HL-60 (cell line): ENCODE results near the gene MYO5C.

ENCODE experiments used
- DNase-seq, 2 experiments: peaks; one replicate each; pipeline ENCODE4 v3.0.0-alpha.2; 2010 to 2020; ENCODE audit warnings: low read depth in 1 of 2, low spot score in 1 of 2
- H3K27ac ChIP-seq: fragments of 250-450 bp; sonication (Bioruptor Pico); replicated peaks from 2 replicates; pipeline ENCODE4 v1.5.1; 2020; ENCODE audit warnings: mild to moderate bottlenecking, moderate library complexity
- H3K27me3 ChIP-seq: fragments of 250-450 bp; sonication (Bioruptor Pico); 2 replicates; pipeline ENCODE4 v1.5.1; 2021; ENCODE audit warnings: mild to moderate bottlenecking, moderate library complexity; ENCODE audit not compliant: insufficient read depth, poor library complexity, severe bottlenecking
- H3K4me3 ChIP-seq: replicated peaks from 2 replicates; pipeline ENCODE4 v1.5.1; 2011; ENCODE audit warnings: mild to moderate bottlenecking, control low read depth, low read length; ENCODE audit not compliant: insufficient read depth
- GABPA ChIP-seq: IDR thresholded peaks from 2 replicates; pipeline ENCODE4 v1.6.1; 2012; ENCODE audit warnings: low read depth
- POLR2AphosphoS5 ChIP-seq: IDR thresholded peaks from 2 replicates; pipeline ENCODE4 v1.6.1; 2012; ENCODE audit warnings: low read depth
- SPI1 ChIP-seq: IDR thresholded peaks from 2 replicates; pipeline ENCODE4 v1.6.1; 2012; ENCODE audit warnings: low read depth, mild to moderate bottlenecking, borderline replicate concordance
- TF ChIP-seq, protein P1 (sequence below): IDR thresholded peaks from one replicate; pipeline ENCODE4 v1.5.1; 2011; ENCODE audit warnings: low read length, control low read depth, inconsistent platforms; ENCODE audit not compliant: insufficient read depth
- TF ChIP-seq, protein P2 (sequence below): IDR thresholded peaks from 2 replicates; pipeline ENCODE4 v1.6.1; 2012; ENCODE audit warnings: low read depth; ENCODE audit not compliant: insufficient replicate concordance

MYO5C gene

DNA sequence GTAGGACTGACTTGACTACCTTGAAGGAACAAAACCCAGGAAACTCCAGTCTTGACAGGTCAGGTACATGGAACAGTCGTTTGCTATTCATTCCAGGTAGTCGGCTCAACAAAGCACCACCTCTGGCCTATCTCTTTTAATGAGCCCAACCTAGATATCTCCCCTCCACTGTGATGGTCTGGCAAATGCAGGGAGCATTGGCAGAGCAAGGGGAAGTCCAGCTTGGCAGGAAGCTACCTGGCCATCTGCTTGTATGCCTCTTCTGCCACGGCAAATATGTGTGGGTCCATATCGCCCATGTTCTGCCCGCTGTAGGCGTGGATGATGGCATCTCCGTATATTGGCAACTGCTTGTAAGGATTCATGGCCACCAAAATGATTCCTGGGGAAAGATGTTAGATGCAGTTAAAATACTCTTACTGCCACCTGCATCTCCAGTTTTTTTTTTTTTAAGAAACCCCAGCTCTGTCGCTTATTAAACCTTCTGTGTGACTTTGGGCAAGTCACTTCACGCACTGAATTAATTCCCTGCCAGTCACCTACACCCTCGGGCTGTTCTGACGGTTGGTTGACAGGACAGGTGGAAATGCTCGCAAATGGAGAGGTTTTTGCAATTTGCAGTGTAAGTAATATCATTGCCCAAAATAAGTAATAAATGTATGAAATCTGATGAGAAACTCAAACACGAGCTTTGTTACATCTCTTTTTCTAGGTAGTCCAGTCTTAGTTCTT lies 16.8 kb downstream of the MYO5C start:
- no peak for DNase-seq
- Histone ChIP-seq H3K4me3 (no peak overlapping the region), H3K27ac (no peak overlapping the region), H3K27me3 (no peaks in the 10 kb centered on the region)
- TF ChIP-seq POLR2AphosphoS5 (no peak), SPI1 (no peak)
- TF ChIP-seq, protein P1, sequence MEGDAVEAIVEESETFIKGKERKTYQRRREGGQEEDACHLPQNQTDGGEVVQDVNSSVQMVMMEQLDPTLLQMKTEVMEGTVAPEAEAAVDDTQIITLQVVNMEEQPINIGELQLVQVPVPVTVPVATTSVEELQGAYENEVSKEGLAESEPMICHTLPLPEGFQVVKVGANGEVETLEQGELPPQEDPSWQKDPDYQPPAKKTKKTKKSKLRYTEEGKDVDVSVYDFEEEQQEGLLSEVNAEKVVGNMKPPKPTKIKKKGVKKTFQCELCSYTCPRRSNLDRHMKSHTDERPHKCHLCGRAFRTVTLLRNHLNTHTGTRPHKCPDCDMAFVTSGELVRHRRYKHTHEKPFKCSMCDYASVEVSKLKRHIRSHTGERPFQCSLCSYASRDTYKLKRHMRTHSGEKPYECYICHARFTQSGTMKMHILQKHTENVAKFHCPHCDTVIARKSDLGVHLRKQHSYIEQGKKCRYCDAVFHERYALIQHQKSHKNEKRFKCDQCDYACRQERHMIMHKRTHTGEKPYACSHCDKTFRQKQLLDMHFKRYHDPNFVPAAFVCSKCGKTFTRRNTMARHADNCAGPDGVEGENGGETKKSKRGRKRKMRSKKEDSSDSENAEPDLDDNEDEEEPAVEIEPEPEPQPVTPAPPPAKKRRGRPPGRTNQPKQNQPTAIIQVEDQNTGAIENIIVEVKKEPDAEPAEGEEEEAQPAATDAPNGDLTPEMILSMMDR, result no peak
- TF ChIP-seq, protein P2, sequence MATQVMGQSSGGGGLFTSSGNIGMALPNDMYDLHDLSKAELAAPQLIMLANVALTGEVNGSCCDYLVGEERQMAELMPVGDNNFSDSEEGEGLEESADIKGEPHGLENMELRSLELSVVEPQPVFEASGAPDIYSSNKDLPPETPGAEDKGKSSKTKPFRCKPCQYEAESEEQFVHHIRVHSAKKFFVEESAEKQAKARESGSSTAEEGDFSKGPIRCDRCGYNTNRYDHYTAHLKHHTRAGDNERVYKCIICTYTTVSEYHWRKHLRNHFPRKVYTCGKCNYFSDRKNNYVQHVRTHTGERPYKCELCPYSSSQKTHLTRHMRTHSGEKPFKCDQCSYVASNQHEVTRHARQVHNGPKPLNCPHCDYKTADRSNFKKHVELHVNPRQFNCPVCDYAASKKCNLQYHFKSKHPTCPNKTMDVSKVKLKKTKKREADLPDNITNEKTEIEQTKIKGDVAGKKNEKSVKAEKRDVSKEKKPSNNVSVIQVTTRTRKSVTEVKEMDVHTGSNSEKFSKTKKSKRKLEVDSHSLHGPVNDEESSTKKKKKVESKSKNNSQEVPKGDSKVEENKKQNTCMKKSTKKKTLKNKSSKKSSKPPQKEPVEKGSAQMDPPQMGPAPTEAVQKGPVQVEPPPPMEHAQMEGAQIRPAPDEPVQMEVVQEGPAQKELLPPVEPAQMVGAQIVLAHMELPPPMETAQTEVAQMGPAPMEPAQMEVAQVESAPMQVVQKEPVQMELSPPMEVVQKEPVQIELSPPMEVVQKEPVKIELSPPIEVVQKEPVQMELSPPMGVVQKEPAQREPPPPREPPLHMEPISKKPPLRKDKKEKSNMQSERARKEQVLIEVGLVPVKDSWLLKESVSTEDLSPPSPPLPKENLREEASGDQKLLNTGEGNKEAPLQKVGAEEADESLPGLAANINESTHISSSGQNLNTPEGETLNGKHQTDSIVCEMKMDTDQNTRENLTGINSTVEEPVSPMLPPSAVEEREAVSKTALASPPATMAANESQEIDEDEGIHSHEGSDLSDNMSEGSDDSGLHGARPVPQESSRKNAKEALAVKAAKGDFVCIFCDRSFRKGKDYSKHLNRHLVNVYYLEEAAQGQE, result no peak

DNA sequence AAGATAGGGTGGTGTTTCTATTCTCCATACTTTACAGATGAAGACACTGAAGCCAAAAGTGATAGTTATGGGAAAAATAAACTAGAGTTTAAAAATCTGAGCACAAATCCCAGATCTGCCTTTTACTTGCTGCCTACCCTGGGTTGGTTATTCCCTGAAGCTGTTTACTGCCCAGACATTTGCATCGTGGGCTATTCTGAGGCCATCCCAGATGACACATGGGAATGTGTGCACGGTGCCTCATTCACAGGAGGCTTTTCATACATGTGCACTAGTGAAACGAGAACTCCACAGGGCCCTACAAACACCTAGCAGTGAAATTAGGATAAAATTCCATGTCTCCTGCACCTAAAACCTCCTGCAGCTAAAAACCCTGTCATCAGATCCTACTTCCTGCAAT lies 17.5 kb downstream of the MYO5C start:
- DNase-seq, result no peak
- Histone ChIP-seq H3K27ac (no peak overlapping the region), H3K4me3 (no peak overlapping the region), H3K27me3 (no peaks in the 10 kb centered on the region)
- no peak for TF ChIP-seq SPI1
- TF ChIP-seq, protein P2, result no peak
- no peak for TF ChIP-seq POLR2AphosphoS5
- no peak for TF ChIP-seq GABPA
- TF ChIP-seq, protein P1, result no peak

DNA sequence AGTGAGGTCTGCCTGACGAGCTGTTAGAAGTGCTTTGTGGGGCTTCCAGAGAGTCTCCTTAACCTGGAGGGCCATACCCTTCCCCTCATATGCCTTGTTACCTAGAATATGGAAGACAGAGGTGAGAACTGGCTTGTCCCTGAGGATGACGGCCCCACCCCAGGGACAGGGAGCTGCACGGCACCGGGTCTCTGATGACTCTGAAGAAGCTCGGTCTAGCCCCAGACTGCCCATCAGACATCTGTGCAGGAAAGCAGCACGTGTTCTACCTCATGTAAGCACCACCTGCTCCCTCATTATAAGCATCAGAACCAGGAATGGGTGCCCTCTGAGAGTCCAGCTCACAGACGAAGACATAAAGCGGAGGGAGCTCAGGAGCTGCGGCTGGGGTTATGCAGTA lies 18.0 kb downstream of the MYO5C start:
- H3K27me3 ChIP-seq, result no peaks in the 10 kb centered on the region
- H3K4me3 ChIP-seq, result no peak overlapping the region
- H3K27ac ChIP-seq, result no peak overlapping the region
- DNase-seq, result no peak
- TF ChIP-seq, protein P2, result no peak
- TF ChIP-seq GABPA (no peak), POLR2AphosphoS5 (no peak), SPI1 (no peak)
- TF ChIP-seq, protein P1, result no peak
